CD4-positive, alpha-beta T cell treated with Interleukin-6 at 100 ng/mL for 8 hours (primary cell): Measurements from ENCODE around the gene MPZL2.
"Not testable (repeated sequence)": the region's sequence is repeated elsewhere in the genome, so short reads cannot be mapped to it uniquely, and the experiment has no call there.

Experiments used
- DNase-seq: peaks from one replicate; pipeline ENCODE4 v3.0.0-alpha.2; 2020; ENCODE audit warnings: mixed read lengths, low spot score

MPZL2 gene

DNA sequence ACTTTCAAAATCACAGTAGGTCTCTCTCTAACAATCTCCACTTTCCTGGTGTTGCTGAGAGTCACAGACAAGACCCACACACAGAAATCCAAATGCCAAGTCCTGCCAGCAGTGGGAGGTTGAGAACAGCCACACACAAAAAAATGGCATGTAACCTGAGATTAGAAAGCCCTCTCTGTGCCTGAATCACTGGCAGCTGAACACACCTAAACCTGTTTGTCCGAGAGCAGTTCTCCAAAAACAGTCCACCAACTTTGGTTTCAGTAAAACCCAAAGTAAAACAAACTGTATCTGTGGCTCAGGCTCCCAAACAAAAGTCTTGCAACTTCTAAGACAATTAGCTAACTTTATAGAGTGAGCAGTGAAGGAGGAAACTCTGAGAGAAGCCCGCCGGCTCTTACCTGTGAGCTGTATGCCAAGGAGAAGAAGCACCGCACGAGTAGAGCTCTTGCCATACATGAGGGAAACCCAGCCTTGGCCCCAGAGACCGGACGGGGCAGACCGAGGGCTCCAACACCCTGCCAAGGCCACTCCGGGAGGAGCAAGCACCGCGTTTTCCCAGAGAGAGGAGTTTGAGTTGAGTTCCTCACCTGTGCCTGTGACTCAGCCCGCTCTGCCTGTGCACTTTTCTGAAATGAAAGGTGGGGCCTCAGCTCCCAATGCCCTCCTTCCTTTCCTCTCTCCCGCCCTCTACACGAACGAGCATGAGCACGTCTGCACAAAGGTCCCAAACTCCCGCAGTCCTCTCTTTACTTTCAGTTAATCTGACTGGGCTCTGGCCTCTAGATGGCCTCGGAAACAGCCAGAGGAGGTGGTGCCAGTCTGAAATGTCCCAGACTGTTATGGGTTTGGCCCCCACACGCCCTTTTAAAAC is at the start of gene MPZL2:
Gene MPZL2, minus strand, starts transcription at position 603 of the 874 bp plus-strand sequence. Its CDS starts 144 bp downstream, at position 459.
- DNase-seq, result no peak

- no peak for DNase-seq
These were observed 49.1 kb upstream of the MPZL2 start for GRCh38 chr11:118313242-118313641.

DNA sequence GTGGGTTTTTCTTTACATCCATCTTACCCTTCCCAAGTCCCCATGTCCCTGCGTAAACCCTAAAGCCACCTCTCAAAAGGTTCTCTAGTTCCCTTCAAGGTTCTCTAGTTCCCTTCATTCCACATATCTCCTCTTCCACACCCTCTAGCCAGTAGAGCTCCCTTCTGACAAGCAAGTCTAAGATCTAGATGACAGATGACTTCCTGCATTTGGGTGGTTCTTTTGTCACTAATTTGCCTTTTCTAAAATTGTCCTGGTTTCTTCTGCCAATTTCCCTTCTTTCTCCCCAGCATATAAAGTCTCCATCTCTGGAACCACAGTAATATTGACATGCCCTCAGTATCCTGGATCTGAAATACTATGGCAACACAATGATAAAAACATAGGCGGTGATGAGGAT is 48.2 kb upstream of the MPZL2 start:
- no peak for DNase-seq

DNA sequence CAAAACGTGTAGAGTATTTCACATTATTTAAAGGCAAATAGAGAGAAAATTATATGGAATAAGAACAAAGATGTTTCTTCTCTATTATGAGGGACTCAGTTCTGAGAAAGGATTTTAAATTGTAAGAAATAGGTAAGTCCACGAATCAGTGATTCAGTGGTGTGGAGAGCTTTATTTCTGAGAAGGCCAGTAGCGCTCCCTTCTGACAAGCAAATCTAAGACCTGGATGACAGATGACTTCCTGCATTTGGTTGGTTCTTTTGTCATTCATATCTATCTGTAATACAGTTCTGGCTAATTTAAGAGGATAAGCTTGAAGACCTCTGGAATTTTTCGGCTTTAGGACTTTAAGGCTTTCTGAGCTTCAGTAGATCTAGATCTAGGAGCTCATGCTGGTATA is 47.4 kb upstream of the MPZL2 start:
- no peak for DNase-seq

- DNase-seq, result no peak
These were observed 46.8 kb upstream of the MPZL2 start for GRCh38 chr11:118310781-118311485.

- no peak for DNase-seq
These were observed 46.2 kb upstream of the MPZL2 start for GRCh38 chr11:118310271-118310670.

DNA sequence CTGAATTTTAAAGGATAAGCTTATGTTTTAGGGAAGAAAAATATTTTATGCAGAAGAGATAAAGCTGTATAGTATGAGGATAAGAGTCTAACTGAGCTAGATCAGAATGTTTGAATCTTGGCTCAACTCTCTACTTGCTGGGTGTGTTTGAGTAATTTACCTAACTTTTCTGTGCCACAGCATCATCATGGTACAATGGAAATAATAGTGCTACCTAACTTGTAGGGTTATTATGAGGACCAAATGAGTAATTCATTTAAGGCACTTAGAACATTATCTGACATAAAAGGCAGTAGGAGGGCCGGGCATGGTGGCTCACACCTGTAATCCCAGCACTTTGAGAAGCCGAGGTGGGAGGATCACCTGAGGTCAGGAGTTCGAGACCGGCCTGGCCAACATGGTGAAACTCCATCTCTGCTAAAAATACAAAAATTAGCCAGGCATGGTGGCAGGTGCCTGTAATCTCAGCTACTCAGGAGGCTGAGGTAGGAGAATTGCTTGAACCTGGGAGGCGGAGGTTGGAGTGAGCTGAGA is 45.0 kb upstream of the MPZL2 start:
- not testable (repeated sequence) for DNase-seq

DNA sequence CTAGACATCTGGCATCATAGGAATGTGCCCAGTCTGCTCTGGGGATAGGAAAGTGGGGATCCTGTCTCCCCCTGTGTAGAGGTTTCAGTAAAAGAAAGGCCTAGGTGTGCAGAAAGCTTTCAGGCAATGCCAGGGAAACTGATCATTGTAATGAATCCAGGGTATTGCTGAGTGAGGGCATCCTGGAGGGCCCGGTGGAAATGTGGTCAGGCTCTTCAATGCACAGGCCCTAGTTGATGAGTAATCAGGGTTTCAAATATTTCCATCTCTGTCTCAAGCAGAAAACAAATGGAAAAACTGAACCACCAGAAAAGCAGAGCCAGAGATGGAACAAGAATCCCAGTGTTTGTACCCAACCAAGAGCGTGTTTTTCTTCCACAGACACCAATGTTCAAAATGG is 42.5 kb upstream of the MPZL2 start:
- DNase-seq, result peak; percentile 19

- peak; percentile 74 for DNase-seq
These were observed 41.6 kb upstream of the MPZL2 start for GRCh38 chr11:118305726-118306125.

DNA sequence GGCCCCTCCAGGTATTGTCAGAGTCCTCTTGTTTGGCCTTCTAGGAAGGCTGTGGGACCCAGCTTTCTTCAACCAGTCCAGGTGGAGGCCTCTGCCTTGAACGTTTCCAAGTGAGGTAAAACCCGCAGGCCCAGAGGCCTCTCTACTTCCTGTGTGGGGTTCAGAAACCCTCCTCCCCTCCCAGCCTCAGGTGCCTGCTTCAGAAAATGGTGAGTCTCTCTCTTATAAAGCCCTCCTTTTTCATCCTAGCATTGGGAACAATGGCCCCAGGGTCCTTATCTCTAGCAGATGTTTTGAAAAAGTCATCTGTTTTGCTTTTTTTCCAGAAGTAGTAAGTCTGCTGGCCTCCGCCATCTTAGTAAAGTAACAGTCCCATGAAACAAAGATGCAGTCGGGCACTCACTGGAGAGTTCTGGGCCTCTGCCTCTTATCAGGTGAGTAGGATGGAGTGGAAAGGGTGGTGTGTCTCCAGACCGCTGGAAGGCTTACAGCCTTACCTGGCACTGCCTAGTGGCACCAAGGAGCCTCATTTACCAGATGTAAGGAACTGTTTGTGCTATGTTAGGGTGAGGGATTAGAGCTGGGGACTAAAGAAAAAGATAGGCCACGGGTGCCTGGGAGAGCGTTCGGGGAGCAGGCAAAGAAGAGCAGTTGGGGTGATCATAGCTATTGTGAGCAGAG is 40.6 kb upstream of the MPZL2 start, which contains the start of gene CD3E:
Gene CD3E, plus strand, starts transcription at position 163 of the 681 bp plus-strand sequence. Its CDS starts 223 bp downstream, at position 386.
- peak; percentile 79 for DNase-seq

- DNase-seq, result no peak
These were observed 40.1 kb upstream of the MPZL2 start for GRCh38 chr11:118304227-118304567.

DNA sequence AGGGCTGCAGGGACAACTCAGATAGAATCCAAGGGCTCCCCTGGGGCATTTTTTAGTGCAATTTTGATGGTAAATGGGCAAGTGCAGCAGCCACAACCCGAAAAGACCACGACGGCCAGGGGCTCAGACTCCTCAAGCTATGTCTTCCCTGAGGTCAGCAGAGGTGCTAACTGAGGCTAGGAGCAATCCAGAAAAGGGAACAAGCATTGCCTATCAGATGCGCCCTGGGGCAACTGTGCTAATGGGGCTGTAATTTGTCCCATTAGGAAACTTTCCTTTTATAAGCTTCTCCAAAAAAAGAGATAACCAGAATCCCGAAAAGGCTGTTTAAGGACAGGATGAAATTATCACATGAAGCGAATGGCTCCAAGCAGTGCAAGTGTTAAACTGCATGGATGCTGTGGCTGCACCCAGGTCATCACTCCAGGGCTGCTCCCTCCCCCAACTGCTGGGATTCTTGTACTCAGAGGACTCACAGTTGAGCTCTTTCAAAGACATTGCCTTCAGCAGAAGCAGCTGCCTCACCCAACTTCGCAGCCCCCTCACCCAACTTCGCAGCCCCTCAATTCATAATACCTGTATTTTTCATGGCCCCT is 37.6 kb upstream of the MPZL2 start:
- no peak for DNase-seq

GRCh38 chr11:118295815-118296454 is 31.8 kb upstream of the MPZL2 start:
- peak; percentile 72 for DNase-seq

- DNase-seq, result no peak
These were observed 31.1 kb upstream of the MPZL2 start for GRCh38 chr11:118295199-118295598.

GRCh38 chr11:118294053-118294452 is 30.0 kb upstream of the MPZL2 start:
- DNase-seq, result no peak

DNA sequence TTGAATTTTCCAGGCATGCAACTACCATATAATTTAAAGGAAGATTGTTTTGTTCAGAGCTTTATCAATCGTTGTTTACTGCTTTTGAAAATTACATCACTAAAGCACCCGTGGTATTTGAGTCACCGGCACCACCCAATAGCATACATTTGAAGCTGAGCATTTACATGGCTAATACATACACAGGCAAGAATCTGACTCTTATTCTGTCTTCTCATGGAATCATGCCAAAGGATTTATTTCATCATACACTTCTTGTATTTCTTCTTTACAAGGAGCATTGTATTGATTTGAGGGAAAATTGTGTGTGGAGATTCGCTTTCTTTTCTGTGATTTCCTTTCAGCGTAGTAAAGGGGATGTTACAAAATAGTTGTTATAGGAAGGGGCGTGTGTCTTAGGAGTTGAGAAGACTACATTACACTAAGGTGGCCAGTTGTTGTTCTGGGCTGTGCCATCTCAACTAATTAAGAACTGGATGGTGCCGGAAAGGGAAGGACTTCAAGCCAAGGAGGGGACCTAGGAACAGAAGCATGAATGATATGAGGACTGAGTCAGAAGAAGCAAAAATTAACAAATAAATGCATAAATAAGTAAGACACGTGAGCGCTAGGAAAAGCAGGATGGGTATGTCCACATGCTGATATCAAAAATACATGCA is 27.5 kb upstream of the MPZL2 start:
- no peak for DNase-seq

GRCh38 chr11:118290923-118291322 is 26.8 kb upstream of the MPZL2 start:
- DNase-seq, result peak; percentile 69

- DNase-seq, result no peak
These were observed 25.3 kb upstream of the MPZL2 start for GRCh38 chr11:118289401-118289800.

GRCh38 chr11:118287006-118287405 is 22.9 kb upstream of the MPZL2 start:
- no peak for DNase-seq

DNA sequence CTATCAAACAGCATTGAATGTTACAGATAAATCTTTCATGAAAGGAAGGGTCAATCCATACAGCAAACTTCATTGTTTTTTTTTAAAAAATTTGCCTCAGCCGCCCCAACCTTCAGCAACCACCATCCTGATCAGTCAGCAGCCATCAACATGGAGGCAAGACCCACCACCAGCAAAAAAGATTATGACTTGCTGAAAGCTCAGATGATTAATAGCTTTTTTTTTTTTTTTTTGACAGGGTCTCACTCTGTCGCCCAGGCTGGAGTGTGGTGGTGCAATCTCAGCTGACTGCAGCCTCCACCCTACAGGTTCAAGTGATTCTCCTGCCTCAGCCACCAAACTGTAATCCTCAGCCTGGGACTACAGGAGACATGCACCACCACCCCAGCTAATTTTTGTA is 22.4 kb upstream of the MPZL2 start:
- DNase-seq, result no peak

- no peak for DNase-seq
These were observed 19.8 kb upstream of the MPZL2 start for GRCh38 chr11:118283756-118284350.
